SK-N-MC (cell line): ENCODE measurements around the gene PSMD13.

Experiments used
- DNase-seq: peaks from one replicate; pipeline ENCODE4 v3.0.0-alpha.2; 2011; ENCODE audit warnings: low read depth, low spot score
- H3K27ac ChIP-seq: fragments of 200-600 bp; sonication (generic); 2 replicates; pipeline ENCODE4 v1.5.1; 2016; ENCODE audit warnings: mixed run types
- H3K36me3 ChIP-seq: fragments of 200-600 bp; sonication (generic); 2 replicates; pipeline ENCODE4 v1.6.1; 2017; ENCODE audit warnings: antibody characterized with exemption, low read length, mixed read lengths; ENCODE audit not compliant: insufficient read depth
- H3K4me3 ChIP-seq: fragments of 200-600 bp; sonication (generic); 2 replicates; pipeline ENCODE4 v1.5.1; 2016
- H3K9ac ChIP-seq: fragments of 200-600 bp; sonication (generic); 2 replicates; pipeline ENCODE4 v1.8.0; 2017; ENCODE audit warnings: mixed run types, mixed read lengths; ENCODE audit not compliant: insufficient read length
- H3K9me3 ChIP-seq: fragments of 200-600 bp; sonication (generic); 2 replicates; pipeline ENCODE4 v1.6.1; 2017; ENCODE audit warnings: low read depth, mild to moderate bottlenecking, antibody characterized with exemption, low read length, moderate library complexity, mixed read lengths
- EZH2 ChIP-seq: fragments of 200-600 bp; sonication (generic); IDR thresholded peaks from one replicate; pipeline ENCODE4 v1.6.1; 2017; ENCODE audit warnings: antibody characterized with exemption
- FOXP2 ChIP-seq: optimal IDR thresholded peaks from 2 replicates; pipeline ENCODE3; 2011; ENCODE audit warnings: mild to moderate bottlenecking, moderate library complexity; ENCODE audit not compliant: insufficient read depth; ENCODE audit errors: extremely low read length, control extremely low read depth
- POLR2AphosphoS5 ChIP-seq: IDR thresholded peaks from 2 replicates; pipeline ENCODE4 v1.6.1; 2012; ENCODE audit warnings: mild to moderate bottlenecking, low read depth, low read length, borderline replicate concordance

Gene PSMD13

DNA sequence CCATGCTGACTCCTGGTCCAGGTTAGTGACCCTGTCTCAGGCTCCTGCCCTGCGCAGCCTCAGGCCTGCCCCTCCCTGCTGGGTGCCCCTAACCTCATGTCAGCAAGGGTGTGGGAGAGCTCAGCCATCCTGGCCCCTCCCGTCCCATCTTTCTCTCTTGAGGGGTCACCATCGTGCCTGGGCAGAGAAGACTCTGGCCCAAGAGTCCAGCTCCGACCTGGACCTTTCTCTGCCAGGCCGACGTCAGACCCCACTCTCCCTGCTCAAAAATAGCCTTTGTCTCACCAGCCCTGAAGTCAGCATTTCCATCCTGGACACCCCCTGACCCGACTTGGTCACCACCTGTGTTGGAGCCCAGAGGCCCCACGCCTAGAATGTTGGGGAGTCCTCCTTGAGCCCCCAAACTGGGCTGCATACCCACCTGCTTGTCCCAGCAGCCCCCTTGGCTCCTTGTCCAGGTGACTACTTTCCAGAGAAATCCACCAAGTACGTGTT lies 39.0 kb upstream of the PSMD13 start:
- no peak overlapping the region for H3K27ac ChIP-seq
- no peak overlapping the region for H3K9ac ChIP-seq
- no peaks in the 10 kb centered on the region for H3K9me3 ChIP-seq
- no peaks in the 10 kb centered on the region for H3K36me3 ChIP-seq
- no peak for TF ChIP-seq EZH2
- TF ChIP-seq FOXP2 = no peak
- TF ChIP-seq POLR2AphosphoS5 = no peak
- DNase-seq = no peak
- H3K4me3 ChIP-seq = no peak overlapping the region

- Histone ChIP-seq H3K36me3 (no peaks in the 10 kb centered on the region), H3K4me3 (no peak overlapping the region), H3K27ac (no peak overlapping the region), H3K9ac (no peak overlapping the region), H3K9me3 (no peaks in the 10 kb centered on the region)
- TF ChIP-seq FOXP2 (no peak), POLR2AphosphoS5 (no peak), EZH2 (no peak)
- DNase-seq = no peak
Measured at GRCh38 chr11:198236-198806, 38.5 kb upstream of the PSMD13 start.

DNA sequence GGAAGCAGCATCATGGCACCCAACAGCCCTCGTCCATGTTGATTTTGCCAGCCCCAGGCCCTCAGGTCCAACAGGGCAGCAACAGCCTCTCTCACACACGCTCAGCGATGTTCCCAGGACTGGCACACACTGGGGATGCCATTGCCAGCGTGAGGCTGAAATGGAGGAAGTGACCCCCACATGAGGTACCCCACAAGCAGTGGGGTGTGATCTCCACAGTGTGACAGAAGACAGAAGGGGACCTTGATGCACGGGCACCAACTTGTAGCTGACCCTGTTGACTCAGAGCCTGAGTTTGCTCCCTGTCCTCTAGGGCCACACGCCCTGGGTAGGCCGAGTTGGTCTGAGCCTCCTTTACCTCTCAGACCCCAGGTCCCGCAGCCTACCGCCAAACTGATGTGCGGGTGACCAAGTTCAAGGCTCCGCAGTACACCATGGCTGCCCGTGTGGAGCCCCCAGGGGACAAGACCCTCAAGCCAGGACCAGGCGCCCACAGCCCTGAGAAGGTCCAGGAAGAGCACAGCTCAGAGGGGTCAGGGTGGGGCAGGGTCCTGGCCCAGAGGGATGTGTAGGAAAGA lies 37.7 kb upstream of the PSMD13 start:
- no peak overlapping the region for H3K4me3 ChIP-seq
- H3K27ac ChIP-seq = no peak overlapping the region
- no peaks in the 10 kb centered on the region for H3K36me3 ChIP-seq
- no peak overlapping the region for H3K9ac ChIP-seq
- H3K9me3 ChIP-seq = no peaks in the 10 kb centered on the region
- DNase-seq = no peak
- TF ChIP-seq FOXP2 = no peak
- no peak for TF ChIP-seq EZH2
- no peak for TF ChIP-seq POLR2AphosphoS5

DNA sequence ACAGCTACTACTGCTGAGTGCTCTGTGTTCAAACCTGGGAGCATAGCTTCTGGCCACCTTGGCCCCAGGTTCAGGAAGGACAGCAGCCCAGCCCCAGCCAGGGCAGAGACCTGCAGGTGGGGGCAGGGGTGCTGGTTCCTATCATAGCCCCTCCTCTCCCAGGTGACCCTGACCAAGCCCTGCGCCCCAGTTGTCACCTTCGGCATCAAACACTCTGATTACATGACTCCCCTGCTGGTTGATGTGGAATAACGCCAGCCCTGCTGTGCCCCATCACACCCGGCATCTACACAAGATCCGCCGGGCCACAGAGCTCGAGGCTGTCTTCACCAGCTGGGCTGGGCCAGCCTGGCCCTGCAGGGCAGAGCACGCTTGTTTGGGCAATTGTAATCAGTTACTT lies 37.0 kb upstream of the PSMD13 start:
- Histone ChIP-seq H3K9me3 (no peaks in the 10 kb centered on the region), H3K9ac (no peak overlapping the region), H3K4me3 (no peak overlapping the region), H3K27ac (no peak overlapping the region), H3K36me3 (no peaks in the 10 kb centered on the region)
- no peak for TF ChIP-seq POLR2AphosphoS5
- TF ChIP-seq FOXP2 = no peak
- TF ChIP-seq EZH2 = no peak
- no peak for DNase-seq

DNA sequence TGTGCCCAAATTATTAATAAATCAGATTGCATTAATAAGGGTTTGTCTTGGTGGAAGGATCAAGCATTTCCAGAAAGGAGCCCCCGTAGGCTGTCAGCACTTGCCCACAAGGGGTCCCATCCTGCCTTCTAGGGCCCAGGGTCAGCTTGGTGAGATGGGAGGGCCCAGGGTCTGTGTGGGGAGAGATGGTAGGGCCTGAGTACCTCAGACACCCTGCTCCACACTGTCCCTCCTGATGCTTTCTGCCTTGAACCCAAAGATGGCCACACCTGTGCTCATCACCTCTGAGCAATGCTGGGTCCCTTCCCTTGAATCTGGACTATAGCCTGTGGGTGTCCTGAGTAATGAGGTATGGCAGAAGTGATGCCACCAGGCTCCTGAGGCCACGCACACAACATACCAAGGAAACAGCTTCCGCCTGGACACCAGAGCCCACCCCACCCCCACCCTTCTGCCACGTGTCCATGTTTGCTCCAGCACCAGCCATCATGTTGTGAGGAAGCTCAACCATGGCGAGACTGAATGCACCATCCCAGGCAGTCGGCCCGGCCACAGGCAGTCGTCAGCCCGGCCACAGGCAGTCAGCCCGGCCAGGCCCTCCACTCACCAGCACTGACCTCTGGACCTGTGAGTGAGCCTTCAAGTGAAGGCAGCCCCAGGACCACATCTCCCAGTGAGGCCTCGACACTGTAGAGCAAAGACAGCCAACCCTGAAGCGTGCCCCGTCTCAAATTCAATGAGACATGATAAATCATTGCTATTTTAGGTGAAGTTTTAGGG lies 36.4 kb upstream of the PSMD13 start:
- H3K9me3 ChIP-seq = no peaks in the 10 kb centered on the region
- peaks cover 3% of the 10 kb centered on the region; the same call in 1 of the 2 replicates for H3K36me3 ChIP-seq
- no peak overlapping the region for H3K4me3 ChIP-seq
- no peak for DNase-seq
- no peak for TF ChIP-seq POLR2AphosphoS5
- no peak overlapping the region for H3K9ac ChIP-seq
- H3K27ac ChIP-seq = no peak overlapping the region

GRCh38 chr11:201966-202365 lies 34.8 kb upstream of the PSMD13 start:
- H3K9me3 ChIP-seq = no peaks in the 10 kb centered on the region
- H3K9ac ChIP-seq = no peak overlapping the region
- H3K36me3 ChIP-seq = peaks cover 3% of the 10 kb centered on the region; the same call in 1 of the 2 replicates
- H3K4me3 ChIP-seq = no peak overlapping the region
- DNase-seq = no peak
- no peak overlapping the region for H3K27ac ChIP-seq
- TF ChIP-seq FOXP2 (no peak), POLR2AphosphoS5 (no peak), EZH2 (no peak)

- no peaks in the 10 kb centered on the region for H3K9me3 ChIP-seq
- no peak for TF ChIP-seq POLR2AphosphoS5
- TF ChIP-seq FOXP2 = no peak
- no peak for TF ChIP-seq EZH2
- DNase-seq = no peak
- H3K4me3 ChIP-seq = no peak overlapping the region
- H3K9ac ChIP-seq = no peak overlapping the region
- peaks cover 3% of the 10 kb centered on the region; the same call in 1 of the 2 replicates for H3K36me3 ChIP-seq
- no peak overlapping the region for H3K27ac ChIP-seq
Measured at GRCh38 chr11:202490-202889, 34.3 kb upstream of the PSMD13 start.

GRCh38 chr11:203056-203944 lies 33.5 kb upstream of the PSMD13 start:
- no peak overlapping the region for H3K4me3 ChIP-seq
- TF ChIP-seq POLR2AphosphoS5 (no peak), FOXP2 (no peak), EZH2 (no peak)
- no peaks in the 10 kb centered on the region for H3K9me3 ChIP-seq
- DNase-seq = no peak
- no peak overlapping the region for H3K9ac ChIP-seq
- peaks cover 3% of the 10 kb centered on the region; the same call in 1 of the 2 replicates for H3K36me3 ChIP-seq
- H3K27ac ChIP-seq = no peak overlapping the region
